ENCODE measurements around the gene SYCE1. TPM values are rescaled to one million over a fixed set of nuclear protein-coding genes. Genes with fewer than 3 reads are reported as not detected.

SYCE1 gene
- total RNA-seq, 2 experiments from 2014 or later: not detected

- Histone ChIP-seq H4K20me1 (ENCODE audit: insufficient read depth, low read length) (no peaks in the 10 kb centered on the region), H3K9me2 (ENCODE audit: insufficient read depth, low read length) (no peaks in the 10 kb centered on the region), H3K79me2 (ENCODE audit: insufficient read depth, low read depth, low read length) (no peaks in the 10 kb centered on the region), H3K27ac (ENCODE audit: low read depth, low read length, poor library complexity, severe bottlenecking) (no peak overlapping the region), H3K9me3 (ENCODE audit: low read length) (no peaks in the 10 kb centered on the region), H2AFZ (ENCODE audit: low read length) (no peak overlapping the region), H3K4me3 (ENCODE audit: low read depth, low read length, poor library complexity, severe bottlenecking) (no peak overlapping the region), H3K4me1 (ENCODE audit: insufficient read depth, low read length, poor library complexity, severe bottlenecking) (no peaks in the 10 kb centered on the region), H3K4me2 (ENCODE audit: low read length) (no peak overlapping the region), H3K36me3 (ENCODE audit: insufficient read depth, low read length) (no peaks in the 10 kb centered on the region)
- DNase-seq (ENCODE audit: low spot score): no peak
- ChIA-PET CTCF (ENCODE audit: unreplicated experiment) (no interaction called here), POLR2A (no interaction called here)
- no TSS peak for BruUV-seq (replicated peaks)
- intact Hi-C loops (cut with micrococcal nuclease; ENCODE audit: unreplicated experiment): no loop called here
- TF ChIP-seq CTCF (conservative IDR thresholded peaks at IDR 0.05; ENCODE audit: low read length) (no peak), EZH2phosphoT487 (IDR thresholded peaks at IDR 0.05; ENCODE audit: borderline replicate concordance, low read depth, low read length) (no peak)
Measured at GRCh38 chr10:133559216-133559615, 6.2 kb downstream of the SYCE1 start.

GRCh38 chr10:133557381-133557780 lies 8.0 kb downstream of the SYCE1 start:
- Histone ChIP-seq H3K4me2 (ENCODE audit: low read length) (no peak overlapping the region), H3K4me3 (ENCODE audit: low read depth, low read length, poor library complexity, severe bottlenecking) (no peak overlapping the region), H4K20me1 (ENCODE audit: insufficient read depth, low read length) (no peaks in the 10 kb centered on the region), H3K9me3 (ENCODE audit: low read length) (no peaks in the 10 kb centered on the region), H3K79me2 (ENCODE audit: insufficient read depth, low read depth, low read length) (no peaks in the 10 kb centered on the region), H3K36me3 (ENCODE audit: insufficient read depth, low read length) (no peaks in the 10 kb centered on the region), H2AFZ (ENCODE audit: low read length) (no peak overlapping the region), H3K9me2 (ENCODE audit: insufficient read depth, low read length) (no peaks in the 10 kb centered on the region; the same call in 1 of the 2 replicates), H3K27ac (ENCODE audit: low read depth, low read length, poor library complexity, severe bottlenecking) (no peak overlapping the region), H3K4me1 (ENCODE audit: insufficient read depth, low read length, poor library complexity, severe bottlenecking) (no peaks in the 10 kb centered on the region)
- CTCF ChIA-PET (ENCODE audit: unreplicated experiment): no interaction called here
- no TSS peak for BruUV-seq (replicated peaks)
- POLR2A ChIA-PET: no interaction called here
- TF ChIP-seq CTCF (conservative IDR thresholded peaks at IDR 0.05; ENCODE audit: low read length): no peak
- no peak for TF ChIP-seq EZH2phosphoT487 (IDR thresholded peaks at IDR 0.05; ENCODE audit: borderline replicate concordance, low read depth, low read length)
- no peak for DNase-seq (ENCODE audit: low spot score)
- intact Hi-C loops (cut with micrococcal nuclease; ENCODE audit: unreplicated experiment): no loop called here

- no peak for TF ChIP-seq CTCF (conservative IDR thresholded peaks at IDR 0.05; ENCODE audit: low read length)
- TF ChIP-seq EZH2phosphoT487 (IDR thresholded peaks at IDR 0.05; ENCODE audit: borderline replicate concordance, low read depth, low read length): no peak
- no peak overlapping the region for H2AFZ ChIP-seq (ENCODE audit: low read length)
- intact Hi-C loops (cut with micrococcal nuclease; ENCODE audit: unreplicated experiment): no loop called here
- BruUV-seq (replicated peaks): no TSS peak
- no peaks in the 10 kb centered on the region for H3K9me3 ChIP-seq (ENCODE audit: low read length)
- H3K36me3 ChIP-seq (ENCODE audit: insufficient read depth, low read length): no peaks in the 10 kb centered on the region
- H3K79me2 ChIP-seq (ENCODE audit: insufficient read depth, low read depth, low read length): no peaks in the 10 kb centered on the region
- no peak overlapping the region for H3K27ac ChIP-seq (ENCODE audit: low read depth, low read length, poor library complexity, severe bottlenecking)
- H3K9me2 ChIP-seq (ENCODE audit: insufficient read depth, low read length): no peaks in the 10 kb centered on the region; the same call in 1 of the 2 replicates
- ChIA-PET CTCF (ENCODE audit: unreplicated experiment) (no interaction called here), POLR2A (no interaction called here)
- no peak overlapping the region for H3K4me3 ChIP-seq (ENCODE audit: low read depth, low read length, poor library complexity, severe bottlenecking)
- no peak overlapping the region for H3K4me2 ChIP-seq (ENCODE audit: low read length)
- no peaks in the 10 kb centered on the region for H3K4me1 ChIP-seq (ENCODE audit: insufficient read depth, low read length, poor library complexity, severe bottlenecking)
- DNase-seq (ENCODE audit: low spot score): no peak
- no peaks in the 10 kb centered on the region for H4K20me1 ChIP-seq (ENCODE audit: insufficient read depth, low read length)
Measured at GRCh38 chr10:133555521-133555920, 9.9 kb downstream of the SYCE1 start.
